SU-DHL-6 (cell line): ENCODE data around the gene AMTN.

ENCODE experiments used
- H2AFZ ChIP-seq: fragments of 200-600 bp; sonication (generic); 2 replicates; pipeline ENCODE4 v1.6.1; 2014; ENCODE audit warnings: low read depth, mild to moderate bottlenecking, moderate library complexity, mixed read lengths, antibody characterized with exemption, low read length; ENCODE audit not compliant: severe bottlenecking
- H3F3A ChIP-seq: fragments of 200-600 bp; shearing (Covaris generic); 2 replicates; pipeline ENCODE4 v1.6.0; 2016; ENCODE audit warnings: antibody characterized with exemption, mild to moderate bottlenecking; ENCODE audit not compliant: insufficient read depth
- H3K27ac ChIP-seq: fragments of 200-600 bp; sonication (generic); 2 replicates; pipeline ENCODE4 v1.5.1; 2016; ENCODE audit warnings: low read depth, mild to moderate bottlenecking, low read length, moderate library complexity, mixed read lengths
- H3K27me3 ChIP-seq: fragments of 200-600 bp; sonication (generic), shearing (Covaris generic); 2 replicates; pipeline ENCODE4 v1.6.0; 2014; ENCODE audit warnings: mild to moderate bottlenecking, low read length
- H3K36me3 ChIP-seq: fragments of 200-600 bp; sonication (generic); 2 replicates; pipeline ENCODE4 v1.6.1; 2014; ENCODE audit warnings: mild to moderate bottlenecking, low read length, mixed read lengths
- H3K4me2 ChIP-seq: fragments of 300-600, 200-600 bp; shearing (Covaris generic), sonication (generic); 2 replicates; pipeline ENCODE4 v1.6.0; 2014; ENCODE audit warnings: low read length, low read depth, mild to moderate bottlenecking; ENCODE audit not compliant: poor library complexity, severe bottlenecking
- H3K4me3 ChIP-seq: fragments of 200-600 bp; sonication (generic); 2 replicates; pipeline ENCODE4 v1.5.1; 2014; ENCODE audit warnings: antibody characterized with exemption, low read length, mild to moderate bottlenecking, mixed read lengths; ENCODE audit not compliant: insufficient read depth, poor library complexity, severe bottlenecking
- H3K79me2 ChIP-seq: fragments of 200-600 bp; sonication (generic); 2 replicates; pipeline ENCODE4 v1.6.1; 2014; ENCODE audit warnings: mild to moderate bottlenecking, low read length, moderate library complexity; ENCODE audit not compliant: insufficient read depth
- H3K9ac ChIP-seq: fragments of 200-600 bp; sonication (generic); 2 replicates; pipeline ENCODE4 v1.7.0; 2014; ENCODE audit warnings: mild to moderate bottlenecking, low read length
- H3K9me2 ChIP-seq: fragments of 200-600 bp; sonication (generic); replicated peaks from 2 replicates; pipeline ENCODE4 v1.6.1; 2014; ENCODE audit warnings: low read length; ENCODE audit not compliant: insufficient read depth
- H3K9me3 ChIP-seq: fragments of 200-600 bp; sonication (generic); 2 replicates; pipeline ENCODE4 v1.6.1; 2014; ENCODE audit warnings: low read length, mixed read lengths; ENCODE audit not compliant: insufficient read depth
- H4K20me1 ChIP-seq: fragments of 200-600 bp; sonication (generic); 2 replicates; pipeline ENCODE4 v1.6.1; 2014; ENCODE audit warnings: low read depth, mild to moderate bottlenecking, antibody characterized with exemption, low read length, moderate library complexity, mixed read lengths
- CTCF ChIP-seq: fragments of 200-600 bp; sonication (generic); IDR thresholded peaks from one replicate; pipeline ENCODE4 v1.5.1; 2017; ENCODE audit warnings: antibody characterized with exemption, mild to moderate bottlenecking, low read length, moderate library complexity; ENCODE audit not compliant: insufficient read depth, poor library complexity, severe bottlenecking
- EZH2phosphoT487 ChIP-seq: fragments of 200-600 bp; sonication (generic), shearing (Covaris generic); conservative IDR thresholded peaks from 2 replicates; pipeline ENCODE4 v1.6.1; 2018; ENCODE audit warnings: mild to moderate bottlenecking, antibody characterized with exemption, low read length, moderate library complexity, mixed read lengths

Gene AMTN

DNA sequence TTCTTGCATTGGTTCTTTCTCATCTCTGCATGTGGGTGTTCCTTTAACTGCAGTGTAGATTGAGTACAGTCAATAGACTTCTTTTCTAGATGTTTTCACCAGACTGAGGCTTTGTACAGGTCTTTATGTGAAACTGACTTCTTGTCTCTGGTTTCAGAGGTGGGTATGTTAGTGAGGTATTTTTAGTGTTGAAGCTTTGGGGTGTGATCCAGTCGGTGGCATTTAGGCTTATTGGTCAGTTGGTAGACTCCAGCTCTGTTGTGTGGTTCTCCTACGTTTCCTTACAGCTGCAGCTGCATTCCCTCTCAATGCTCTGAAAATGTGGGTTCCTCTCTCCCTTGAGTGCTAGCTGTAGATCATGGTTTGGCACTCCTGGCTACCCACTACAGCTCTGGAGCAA lies 52.4 kb downstream of the AMTN start:
- H4K20me1 ChIP-seq = no peaks in the 10 kb centered on the region
- no peaks in the 10 kb centered on the region for H3K79me2 ChIP-seq
- H3K4me2 ChIP-seq = no peak overlapping the region
- H3K9me3 ChIP-seq = no peaks in the 10 kb centered on the region
- no peaks in the 10 kb centered on the region for H3K36me3 ChIP-seq
- no peaks in the 10 kb centered on the region for H3F3A ChIP-seq
- no peak overlapping the region for H3K4me3 ChIP-seq
- H3K9me2 ChIP-seq = no peaks in the 10 kb centered on the region
- H3K27ac ChIP-seq = no peak overlapping the region
- no peak overlapping the region for H3K9ac ChIP-seq
- no peaks in the 10 kb centered on the region for H3K27me3 ChIP-seq
- no peak overlapping the region for H2AFZ ChIP-seq
- TF ChIP-seq CTCF (no peak), EZH2phosphoT487 (no peak)

DNA sequence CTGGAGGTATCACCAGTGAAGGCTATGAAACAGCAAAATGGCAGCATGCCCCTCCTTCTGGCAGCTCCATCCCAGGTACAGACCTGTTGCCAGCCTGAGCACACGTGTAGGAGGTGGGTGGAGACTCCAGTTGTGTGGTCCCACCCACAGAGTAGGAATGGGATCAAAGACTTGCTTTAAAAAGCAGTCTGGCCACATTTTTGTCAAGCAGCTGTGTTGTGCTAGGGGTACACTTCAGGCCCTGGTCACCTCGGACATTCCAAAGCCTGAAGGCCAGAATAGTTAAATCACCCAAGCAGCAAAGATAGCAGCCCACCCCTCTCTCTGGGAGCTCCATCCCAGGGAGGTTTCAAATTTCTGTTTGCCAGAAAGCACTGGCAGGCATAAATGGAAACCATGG lies 53.4 kb downstream of the AMTN start:
- Histone ChIP-seq H3K9ac (no peak overlapping the region), H2AFZ (no peak overlapping the region), H3K9me3 (no peaks in the 10 kb centered on the region), H4K20me1 (no peaks in the 10 kb centered on the region), H3K27me3 (no peaks in the 10 kb centered on the region), H3K27ac (no peak overlapping the region), H3K79me2 (no peaks in the 10 kb centered on the region), H3F3A (no peaks in the 10 kb centered on the region), H3K9me2 (no peaks in the 10 kb centered on the region), H3K36me3 (no peaks in the 10 kb centered on the region), H3K4me3 (no peak overlapping the region), H3K4me2 (no peak overlapping the region)
- TF ChIP-seq CTCF (no peak), EZH2phosphoT487 (no peak)

DNA sequence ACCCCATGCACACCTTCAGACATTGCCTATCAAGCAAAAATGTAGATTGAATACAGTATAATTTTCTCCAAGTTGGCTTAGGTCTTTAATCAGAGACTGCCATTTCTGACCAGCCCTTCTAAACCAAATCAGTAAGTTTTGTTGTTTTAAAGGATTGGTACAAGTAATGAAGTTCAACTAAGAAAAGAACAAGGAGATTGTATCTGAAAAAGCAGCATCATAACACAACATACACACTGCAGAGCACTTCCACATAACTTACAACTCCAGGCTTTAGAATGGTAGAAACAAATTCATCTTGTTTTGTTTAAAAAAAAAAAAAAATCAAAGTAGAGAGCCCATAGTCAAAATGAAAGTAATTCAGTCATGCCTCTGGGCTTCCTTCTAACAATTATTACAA lies 57.6 kb downstream of the AMTN start:
- Histone ChIP-seq H3K79me2 (no peaks in the 10 kb centered on the region), H2AFZ (no peak overlapping the region), H3F3A (no peaks in the 10 kb centered on the region), H3K36me3 (no peaks in the 10 kb centered on the region), H3K9me3 (no peaks in the 10 kb centered on the region), H3K4me2 (no peak overlapping the region), H3K27me3 (no peaks in the 10 kb centered on the region), H3K9ac (no peak overlapping the region), H3K4me3 (no peak overlapping the region), H3K9me2 (no peaks in the 10 kb centered on the region), H3K27ac (no peak overlapping the region), H4K20me1 (no peaks in the 10 kb centered on the region)
- no peak for TF ChIP-seq EZH2phosphoT487
- no peak for TF ChIP-seq CTCF
